B cell (primary cell): ENCODE results near the gene SDK1. TPM values are rescaled to one million over a fixed set of nuclear protein-coding genes. Genes with fewer than 3 reads are reported as not detected.

Experiments used
- ATAC-seq: fragments of 200-7000 bp; cut with Tn5 transposase; one replicate; pipeline ENCODE4 v1.10.0; 2021; ENCODE audit warnings: low read depth, mild to moderate bottlenecking, moderate number of reproducible peaks, moderate library complexity
- CTCF ChIA-PET: fragments of 350-600 bp; sonication (Branson Sonifier 250); formaldehyde crosslinking; loops from one replicate; lab custom pipeline; 2021; ENCODE audit warnings: antibody characterized with exemption, inconsistent platforms; lab: Charles Lee
- POLR2A ChIA-PET: fragments of 350-600 bp; sonication (Branson Sonifier 250); formaldehyde crosslinking; loops from one replicate; lab custom pipeline; 2021; ENCODE audit warnings: antibody characterized with exemption; lab: Charles Lee
- DNase-seq: peaks from one replicate; pipeline ENCODE4 v3.0.0; 2013
- H2AFZ ChIP-seq: 2 replicates; pipeline ENCODE4 v1.6.1; 2012; ENCODE audit warnings: mild to moderate bottlenecking, low read depth, low read length; ENCODE audit not compliant: insufficient read depth, poor library complexity, severe bottlenecking
- H3K27ac ChIP-seq, 2 donors: 1 replicate in 1 of 2; 2 replicates in 1 of 2; pipeline ENCODE4 v1.5.1; 2012 to 2013; ENCODE audit warnings: low read length in 2 of 2, mild to moderate bottlenecking in 2 of 2, moderate library complexity in 1 of 2
- H3K27me3 ChIP-seq, 4 experiments: fragments of 200-600 bp in 1 of 4; sonication (generic) in 1 of 4; replicated peaks in 1 of 4; 1 replicate in 2 of 4; 2 replicates in 2 of 4; pipeline versions ENCODE4 v1.6.1 to v1.7.0; 2013 to 2016; ENCODE audit warnings: low read length in 3 of 4, mild to moderate bottlenecking in 2 of 4, mixed read lengths in 1 of 4, moderate library complexity in 1 of 4; ENCODE audit not compliant: insufficient read depth in 4 of 4, control insufficient read depth in 3 of 4; ENCODE audit errors: control extremely low read depth in 1 of 4
- H3K36me3 ChIP-seq, 2 experiments: replicated peaks in 1 of 2; 1 replicate in 1 of 2; 2 replicates in 1 of 2; pipeline versions ENCODE4 v1.6.1 to v1.7.1; 2013; ENCODE audit warnings: low read length in 1 of 2; ENCODE audit not compliant: insufficient read depth in 2 of 2, control insufficient read depth in 1 of 2; ENCODE audit errors: control extremely low read depth in 1 of 2, extremely low read depth in 1 of 2
- H3K4me1 ChIP-seq, 2 donors: fragments of 200-600 bp in 1 of 2; sonication (generic) in 1 of 2; 1 replicate in 1 of 2; 2 replicates in 1 of 2; pipeline versions ENCODE4 v1.5.1 to v1.6.1; 2013 to 2017; ENCODE audit warnings: low read length in 2 of 2; ENCODE audit not compliant: control insufficient read depth in 2 of 2, insufficient read depth in 2 of 2
- H3K4me2 ChIP-seq: replicated peaks from 2 replicates; pipeline ENCODE3; 2012; ENCODE audit warnings: mild to moderate bottlenecking, low read depth, low read length; ENCODE audit not compliant: poor library complexity, severe bottlenecking
- H3K4me3 ChIP-seq, 5 experiments: fragments of 200-600 bp in 1 of 5; sonication (generic) in 1 of 5; 1 replicate in 3 of 5; 2 replicates in 2 of 5; pipeline versions ENCODE4 v1.5.1 to v1.7.0; 2011 to 2016; ENCODE audit warnings: low read length in 4 of 5, mild to moderate bottlenecking in 4 of 5, low read depth in 2 of 5, control low read depth in 1 of 5, moderate library complexity in 1 of 5; ENCODE audit not compliant: insufficient read depth in 1 of 5; ENCODE audit errors: control extremely low read depth in 1 of 5, extremely low read depth in 1 of 5
- H3K79me2 ChIP-seq: fragments of 200-600 bp; sonication (generic); one replicate; pipeline ENCODE4 v1.6.0; 2016; ENCODE audit warnings: low read length; ENCODE audit not compliant: control insufficient read depth, insufficient read depth
- H3K9ac ChIP-seq: fragments of 200-600 bp; sonication (generic); 2 replicates; pipeline ENCODE4 v1.6.1; 2017; ENCODE audit warnings: mild to moderate bottlenecking, low read length, moderate library complexity
- H3K9me3 ChIP-seq, 3 donors: one replicate each; pipeline versions ENCODE4 v1.6.1 to v1.7.1; 2013; ENCODE audit warnings: low read length in 2 of 3; ENCODE audit not compliant: control insufficient read depth in 2 of 3, insufficient read depth in 1 of 3; ENCODE audit errors: control extremely low read depth in 1 of 3
- H4K20me1 ChIP-seq: 2 replicates; pipeline ENCODE4 v1.6.0; 2012; ENCODE audit warnings: mild to moderate bottlenecking, low read length; ENCODE audit not compliant: insufficient read depth, control insufficient read depth, poor library complexity, severe bottlenecking
- H3K27ac Mint-ChIP-seq: one replicate; pipeline ENCODE4 v1.8.0; 2021; ENCODE audit warnings: mixed read lengths
- H3K27me3 Mint-ChIP-seq: one replicate; pipeline ENCODE4 v1.8.0; 2021; ENCODE audit warnings: mixed read lengths
- H3K4me1 Mint-ChIP-seq: one replicate; pipeline ENCODE4 v1.8.0; 2021; ENCODE audit warnings: mixed read lengths
- H3K4me3 Mint-ChIP-seq: one replicate; pipeline ENCODE4 v1.8.0; 2021; ENCODE audit warnings: mixed read lengths
- H3K9me3 Mint-ChIP-seq: one replicate; pipeline ENCODE4 v1.8.0; 2022; ENCODE audit warnings: mixed read lengths; ENCODE audit not compliant: insufficient read depth
- CTCF ChIP-seq: fragments of 200-600 bp; IDR thresholded peaks from one replicate; pipeline ENCODE4 v1.8.0; 2022; ENCODE audit warnings: antibody characterized with exemption, mild to moderate bottlenecking
- EZH2 ChIP-seq: IDR thresholded peaks from 2 replicates; pipeline ENCODE4 v1.6.1; 2012; ENCODE audit warnings: borderline replicate concordance, low read depth, mild to moderate bottlenecking, moderate library complexity, low read length; ENCODE audit not compliant: insufficient read depth, poor library complexity, severe bottlenecking
- WGBS: methylation state at CpG from one replicate; pipeline ENCODE4 v1.1.5; 2013; ENCODE audit warnings: missing lambda C conversion rate; ENCODE audit not compliant: insufficient coverage; 5-methylcytosine and 5-hydroxymethylcytosine counted together
- intact Hi-C: fragments of 100-400 bp; cut with micrococcal nuclease; formaldehyde crosslinking; loops from one replicate; pipeline ENCODE4 v1.10.0; 2022
- polyA plus RNA-seq: library from polyadenylated mRNA; depleted of rRNA; stranded (reverse); fragments of >200 nt; gene quantifications from 2 replicates; pipeline ENCODE4 v1.2.3, GENCODE V29; 2012
- total RNA-seq, 2 donors: library from RNA; stranded (reverse); fragments of 120-200 nt in 1 of 2; gene quantifications; 1 replicate in 1 of 2; 2 replicates in 1 of 2; pipeline versions ENCODE4 v1.2.3 to v1.2.4, GENCODE V29; 2013 to 2022

The SDK1 gene
- total and polyA plus RNA-seq, 2 donors (not counting 1 experiment from before 2014, with no cell fraction given) = 0.73 to 2.0 TPM

- POLR2A ChIA-PET = no interaction called here
- H2AFZ ChIP-seq = no peak overlapping the region
- H3K79me2 ChIP-seq = no peaks in the 10 kb centered on the region
- Mint-ChIP-seq H3K27ac (no peak overlapping the region), H3K4me3 (no peak overlapping the region), H3K27me3 (no peaks in the 10 kb centered on the region), H3K4me1 (no peaks in the 10 kb centered on the region), H3K9me3 (peaks cover 3% of the 10 kb centered on the region)
- no peak overlapping the region for H3K4me2 ChIP-seq
- no CpG with 5 or more reads among the region's 3 CpGs for WGBS
- TF ChIP-seq EZH2 = no peak
- no peak for TF ChIP-seq CTCF
- H3K9ac ChIP-seq = no peak overlapping the region
- no peak for DNase-seq
- no peak overlapping the region for H3K27ac ChIP-seq
- H3K27me3 ChIP-seq = no peaks in the 10 kb centered on the region
- no peaks in the 10 kb centered on the region for H3K36me3 ChIP-seq
- intact Hi-C loops = no loop called here
- no peak overlapping the region for H3K4me3 ChIP-seq
- H4K20me1 ChIP-seq = no peaks in the 10 kb centered on the region
- H3K4me1 ChIP-seq = no peaks in the 10 kb centered on the region
- no peak for ATAC-seq
- CTCF ChIA-PET = no interaction called here
- H3K9me3 ChIP-seq = peaks cover 0 to 22% (median 0%) of the 10 kb centered on the region in 3 donors
These were observed 978.2 kb downstream of the SDK1 start for GRCh38 chr7:4279216-4279615.

DNA sequence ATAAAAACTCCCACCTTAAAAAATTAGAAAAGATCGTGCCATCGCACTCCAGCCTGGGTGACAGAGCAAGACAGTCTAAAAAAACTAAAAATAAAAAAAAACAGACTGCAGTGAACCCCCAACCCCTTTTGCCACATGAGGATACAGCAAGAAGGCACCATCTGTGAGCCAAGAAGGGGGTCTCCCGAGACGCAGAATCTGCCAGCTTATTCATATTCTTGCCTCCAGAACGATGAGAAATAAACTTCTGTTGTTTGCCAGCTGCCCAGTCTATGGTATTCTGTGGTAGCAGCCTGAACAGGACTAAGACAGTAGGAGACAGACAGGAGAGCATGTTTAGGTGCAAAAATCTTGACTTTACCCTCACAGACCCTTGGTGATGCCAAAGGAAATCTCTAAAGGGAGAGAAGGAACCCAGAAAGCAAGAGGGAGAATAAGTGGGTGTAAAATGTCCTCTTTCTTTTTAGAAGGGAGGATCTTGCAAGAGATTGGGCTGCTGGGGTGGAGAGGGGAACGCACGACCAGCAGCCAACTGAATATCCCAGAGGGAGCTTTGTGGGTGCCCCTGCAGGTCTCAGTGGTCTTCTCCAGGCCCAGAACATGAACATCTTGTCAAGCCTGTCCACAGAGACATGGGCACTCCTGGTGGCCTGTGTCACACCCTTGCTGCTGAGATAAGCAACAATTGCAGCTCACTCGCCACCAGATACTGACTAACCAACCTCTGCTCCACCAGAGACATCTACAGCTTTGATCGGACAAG is 980.4 kb downstream of the SDK1 start:
- WGBS = 80% methylated on average over 5 of the region's 9 CpGs
- ATAC-seq = no peak
- intact Hi-C loops = no loop called here

More for the DNA sequence above, 980.4 kb downstream of the SDK1 start:
- H3K79me2 ChIP-seq = no peaks in the 10 kb centered on the region
- H2AFZ ChIP-seq = no peak overlapping the region
- H3K4me2 ChIP-seq = no peak overlapping the region
- no peaks in the 10 kb centered on the region for H4K20me1 ChIP-seq
- no peaks in the 10 kb centered on the region for H3K27me3 Mint-ChIP-seq
- H3K4me1 Mint-ChIP-seq = no peaks in the 10 kb centered on the region
- H3K27me3 ChIP-seq = no peaks in the 10 kb centered on the region
- CTCF ChIA-PET = no interaction called here
- H3K27ac Mint-ChIP-seq = no peak overlapping the region
- no peak overlapping the region for H3K4me3 ChIP-seq
- DNase-seq = no peak
- POLR2A ChIA-PET = no interaction called here
- H3K9me3 Mint-ChIP-seq = no peaks in the 10 kb centered on the region
- no peak for TF ChIP-seq CTCF
- no peak for TF ChIP-seq EZH2
- H3K36me3 ChIP-seq = no peaks in the 10 kb centered on the region
- H3K9me3 ChIP-seq = peaks cover 0 to 12% (median 0%) of the 10 kb centered on the region in 3 donors
- H3K4me3 Mint-ChIP-seq = no peak overlapping the region
- no peaks in the 10 kb centered on the region for H3K4me1 ChIP-seq
- no peak overlapping the region for H3K9ac ChIP-seq
- H3K27ac ChIP-seq = no peak overlapping the region
